Measurements from ENCODE around the gene DLG2. TPM values are rescaled to one million over a fixed set of nuclear protein-coding genes. Genes with fewer than 3 reads are reported as not detected.

The DLG2 gene
- total RNA-seq, 2 experiments from 2014 or later: 6.9 to 8.2 TPM

- Histone ChIP-seq H3K4me3 (ENCODE audit: low read depth, low read length, poor library complexity, severe bottlenecking) (no peak overlapping the region), H3K9me3 (ENCODE audit: low read length) (no peaks in the 10 kb centered on the region), H3K9me2 (ENCODE audit: insufficient read depth, low read length) (no peaks in the 10 kb centered on the region), H4K20me1 (ENCODE audit: insufficient read depth, low read length) (no peaks in the 10 kb centered on the region), H3K4me1 (ENCODE audit: insufficient read depth, low read length, poor library complexity, severe bottlenecking) (no peaks in the 10 kb centered on the region), H3K36me3 (ENCODE audit: insufficient read depth, low read length) (no peaks in the 10 kb centered on the region), H2AFZ (ENCODE audit: low read length) (no peak overlapping the region), H3K27ac (ENCODE audit: low read depth, low read length, poor library complexity, severe bottlenecking) (no peak overlapping the region), H3K4me2 (ENCODE audit: low read length) (no peak overlapping the region), H3K79me2 (ENCODE audit: insufficient read depth, low read depth, low read length) (no peaks in the 10 kb centered on the region)
- intact Hi-C loops (cut with micrococcal nuclease; ENCODE audit: unreplicated experiment): no loop called here
- no TSS peak for BruUV-seq (replicated peaks)
- ChIA-PET CTCF (ENCODE audit: unreplicated experiment) (no interaction called here), POLR2A (interaction anchor here (0.6 to 3.7 kb wide), 2 partner anchors 11 to 146 kb away, joined by 3 to 8 read pairs; no protein-coding TSS in a partner anchor)
- TF ChIP-seq EZH2phosphoT487 (IDR thresholded peaks at IDR 0.05; ENCODE audit: borderline replicate concordance, low read depth, low read length) (no peak), CTCF (conservative IDR thresholded peaks at IDR 0.05; ENCODE audit: low read length) (no peak)
- no peak for DNase-seq (ENCODE audit: low spot score)
Measured at GRCh38 chr11:83695046-83695445, 1932.1 kb downstream of the DLG2 start.

GRCh38 chr11:83694191-83694910, 1932.8 kb downstream of the DLG2 start:
- H3K9me3 ChIP-seq (ENCODE audit: low read length): no peaks in the 10 kb centered on the region
- no peaks in the 10 kb centered on the region for H3K9me2 ChIP-seq (ENCODE audit: insufficient read depth, low read length)
- no peak overlapping the region for H2AFZ ChIP-seq (ENCODE audit: low read length)
- TF ChIP-seq CTCF (conservative IDR thresholded peaks at IDR 0.05; ENCODE audit: low read length): no peak
- no peak for TF ChIP-seq EZH2phosphoT487 (IDR thresholded peaks at IDR 0.05; ENCODE audit: borderline replicate concordance, low read depth, low read length)
- H3K36me3 ChIP-seq (ENCODE audit: insufficient read depth, low read length): no peaks in the 10 kb centered on the region
- no peak overlapping the region for H3K4me3 ChIP-seq (ENCODE audit: low read depth, low read length, poor library complexity, severe bottlenecking)
- DNase-seq (ENCODE audit: low spot score): no peak
- H3K79me2 ChIP-seq (ENCODE audit: insufficient read depth, low read depth, low read length): no peaks in the 10 kb centered on the region
- H3K4me2 ChIP-seq (ENCODE audit: low read length): no peak overlapping the region
- no peak overlapping the region for H3K27ac ChIP-seq (ENCODE audit: low read depth, low read length, poor library complexity, severe bottlenecking)
- POLR2A ChIA-PET: interaction anchor here (0.6 to 3.7 kb wide), 3 partner anchors 10 to 917 kb away, joined by 3 to 8 read pairs (median 3); no protein-coding TSS in a partner anchor
- BruUV-seq (replicated peaks): no TSS peak
- CTCF ChIA-PET (ENCODE audit: unreplicated experiment): no interaction called here
- no peaks in the 10 kb centered on the region for H4K20me1 ChIP-seq (ENCODE audit: insufficient read depth, low read length)
- no peaks in the 10 kb centered on the region for H3K4me1 ChIP-seq (ENCODE audit: insufficient read depth, low read length, poor library complexity, severe bottlenecking)
- intact Hi-C loops (cut with micrococcal nuclease; ENCODE audit: unreplicated experiment): no loop called here

GRCh38 chr11:83693306-83693992, 1933.7 kb downstream of the DLG2 start:
- intact Hi-C loops (cut with micrococcal nuclease; ENCODE audit: unreplicated experiment): no loop called here
- H3K9me3 ChIP-seq (ENCODE audit: low read length): no peaks in the 10 kb centered on the region
- CTCF ChIA-PET (ENCODE audit: unreplicated experiment): no interaction called here
- no peak overlapping the region for H3K4me2 ChIP-seq (ENCODE audit: low read length)
- no peaks in the 10 kb centered on the region for H3K36me3 ChIP-seq (ENCODE audit: insufficient read depth, low read length)
- H3K9me2 ChIP-seq (ENCODE audit: insufficient read depth, low read length): no peaks in the 10 kb centered on the region
- H3K27ac ChIP-seq (ENCODE audit: low read depth, low read length, poor library complexity, severe bottlenecking): no peak overlapping the region
- POLR2A ChIA-PET: interaction anchor here (0.6 to 3.7 kb wide), 2 partner anchors 9 to 916 kb away, joined by 3 to 8 read pairs; no protein-coding TSS in a partner anchor
- no peaks in the 10 kb centered on the region for H3K4me1 ChIP-seq (ENCODE audit: insufficient read depth, low read length, poor library complexity, severe bottlenecking)
- H4K20me1 ChIP-seq (ENCODE audit: insufficient read depth, low read length): no peaks in the 10 kb centered on the region
- H2AFZ ChIP-seq (ENCODE audit: low read length): no peak overlapping the region
- TF ChIP-seq CTCF (conservative IDR thresholded peaks at IDR 0.05; ENCODE audit: low read length): no peak
- no peak for TF ChIP-seq EZH2phosphoT487 (IDR thresholded peaks at IDR 0.05; ENCODE audit: borderline replicate concordance, low read depth, low read length)
- BruUV-seq (replicated peaks): no TSS peak
- H3K4me3 ChIP-seq (ENCODE audit: low read depth, low read length, poor library complexity, severe bottlenecking): no peak overlapping the region
- no peaks in the 10 kb centered on the region for H3K79me2 ChIP-seq (ENCODE audit: insufficient read depth, low read depth, low read length)
- DNase-seq (ENCODE audit: low spot score): no peak
